ENCODE measurements around the gene HECTD4.

HECTD4 gene

DNA sequence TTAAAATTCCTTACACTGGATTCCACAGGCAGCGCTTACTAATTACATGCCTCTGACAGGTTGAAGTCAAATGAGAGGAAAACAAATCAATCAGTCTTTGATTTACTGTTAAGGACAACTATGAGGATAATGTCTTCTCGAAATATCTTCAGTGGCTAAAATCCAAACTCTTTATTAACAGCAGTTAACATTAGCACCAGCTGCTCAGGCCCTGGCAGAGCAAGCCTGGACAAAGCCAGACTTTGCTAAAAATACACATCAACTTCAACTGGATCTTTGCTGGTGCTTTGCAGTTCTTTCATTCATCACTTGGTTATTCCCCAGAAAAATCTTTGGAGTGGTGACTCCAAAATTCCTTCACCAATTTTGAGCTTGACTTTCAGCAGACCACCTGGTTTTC lies 98.7 kb downstream of the HECTD4 start:
- Histone ChIP-seq H4K20me1 (ENCODE audit: insufficient read depth, low read length, poor library complexity, severe bottlenecking) (no peaks in the 10 kb centered on the region), H3K9me2 (replicated peaks; ENCODE audit: low read depth, low read length) (no peaks in the 10 kb centered on the region), H3K9ac (ENCODE audit: low read depth, low read length, poor library complexity, severe bottlenecking) (no peak overlapping the region), H3K27me3 (ENCODE audit: insufficient read depth, low read length, poor library complexity, severe bottlenecking) (no peaks in the 10 kb centered on the region), H3K36me3 (ENCODE audit: insufficient read depth, low read length) (peaks cover 5% of the 10 kb centered on the region; the same call in 1 of the 2 replicates), H3K9me3 (ENCODE audit: insufficient read depth, low read depth, low read length) (no peaks in the 10 kb centered on the region), H3K79me2 (ENCODE audit: insufficient read depth, low read length) (no peaks in the 10 kb centered on the region), H3K4me3 (ENCODE audit: low read length, poor library complexity, severe bottlenecking) (no peak overlapping the region), H2AFZ (ENCODE audit: low read length) (no peak overlapping the region), H3F3A (ENCODE audit: low read depth) (no peaks in the 10 kb centered on the region), H3K4me2 (ENCODE audit: low read depth, low read length, poor library complexity, severe bottlenecking) (no peak overlapping the region), H3K4me1 (ENCODE audit: insufficient read depth, low read length, poor library complexity, severe bottlenecking) (no peaks in the 10 kb centered on the region)
- TF ChIP-seq, protein P1, sequence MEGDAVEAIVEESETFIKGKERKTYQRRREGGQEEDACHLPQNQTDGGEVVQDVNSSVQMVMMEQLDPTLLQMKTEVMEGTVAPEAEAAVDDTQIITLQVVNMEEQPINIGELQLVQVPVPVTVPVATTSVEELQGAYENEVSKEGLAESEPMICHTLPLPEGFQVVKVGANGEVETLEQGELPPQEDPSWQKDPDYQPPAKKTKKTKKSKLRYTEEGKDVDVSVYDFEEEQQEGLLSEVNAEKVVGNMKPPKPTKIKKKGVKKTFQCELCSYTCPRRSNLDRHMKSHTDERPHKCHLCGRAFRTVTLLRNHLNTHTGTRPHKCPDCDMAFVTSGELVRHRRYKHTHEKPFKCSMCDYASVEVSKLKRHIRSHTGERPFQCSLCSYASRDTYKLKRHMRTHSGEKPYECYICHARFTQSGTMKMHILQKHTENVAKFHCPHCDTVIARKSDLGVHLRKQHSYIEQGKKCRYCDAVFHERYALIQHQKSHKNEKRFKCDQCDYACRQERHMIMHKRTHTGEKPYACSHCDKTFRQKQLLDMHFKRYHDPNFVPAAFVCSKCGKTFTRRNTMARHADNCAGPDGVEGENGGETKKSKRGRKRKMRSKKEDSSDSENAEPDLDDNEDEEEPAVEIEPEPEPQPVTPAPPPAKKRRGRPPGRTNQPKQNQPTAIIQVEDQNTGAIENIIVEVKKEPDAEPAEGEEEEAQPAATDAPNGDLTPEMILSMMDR (conservative IDR thresholded peaks at IDR 0.05; ENCODE audit: low read length) = no peak
- TF ChIP-seq EZH2phosphoT487 (IDR thresholded peaks at IDR 0.05; ENCODE audit: borderline replicate concordance) = no peak

DNA sequence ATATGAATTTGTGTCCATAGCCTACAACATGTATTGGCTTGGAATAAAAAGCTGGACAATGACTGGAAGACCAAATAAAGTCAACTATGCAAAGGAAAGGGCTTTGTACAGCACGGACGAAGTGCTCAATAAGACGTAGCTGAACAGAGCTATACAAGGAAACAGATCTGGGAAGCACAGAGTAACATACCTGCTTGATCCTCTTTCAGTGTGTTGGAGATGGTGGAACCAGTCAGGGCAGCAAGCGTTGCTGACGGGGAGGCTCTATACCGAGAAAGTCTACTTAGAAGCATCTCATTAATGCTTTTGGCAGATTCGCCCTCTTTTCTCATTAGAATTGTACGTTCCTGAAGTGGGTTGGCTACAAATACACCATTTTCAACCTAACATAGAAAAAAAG lies 99.3 kb downstream of the HECTD4 start:
- no peak for TF ChIP-seq EZH2phosphoT487 (IDR thresholded peaks at IDR 0.05; ENCODE audit: borderline replicate concordance)
- TF ChIP-seq, protein P1 (conservative IDR thresholded peaks at IDR 0.05; ENCODE audit: low read length) = no peak

DNA sequence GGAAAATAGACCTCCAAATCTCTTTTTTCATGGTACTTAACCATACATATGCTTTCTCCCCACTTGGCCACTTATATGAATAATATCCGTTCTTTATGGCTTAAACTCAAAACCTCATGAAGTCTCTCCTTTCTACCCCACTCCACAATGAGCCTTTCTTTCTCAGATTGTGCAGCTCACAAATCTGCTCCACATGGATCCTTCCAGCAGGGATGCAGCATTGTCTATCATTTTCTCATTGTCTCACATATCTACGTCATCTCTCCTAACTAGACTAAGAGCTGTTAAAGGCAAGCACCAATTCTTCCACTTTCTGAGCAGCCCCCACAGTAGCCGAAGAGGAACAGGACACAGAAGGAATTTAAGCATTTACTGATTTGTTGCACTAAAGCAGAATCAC lies 106.4 kb downstream of the HECTD4 start:
- Histone ChIP-seq H3K9me2 (replicated peaks; ENCODE audit: low read depth, low read length) (no peaks in the 10 kb centered on the region), H3K4me3 (ENCODE audit: low read length, poor library complexity, severe bottlenecking) (no peak overlapping the region), H3K9me3 (ENCODE audit: insufficient read depth, low read depth, low read length) (no peaks in the 10 kb centered on the region), H2AFZ (ENCODE audit: low read length) (no peak overlapping the region), H3K27me3 (ENCODE audit: insufficient read depth, low read length, poor library complexity, severe bottlenecking) (no peaks in the 10 kb centered on the region), H3K79me2 (ENCODE audit: insufficient read depth, low read length) (no peaks in the 10 kb centered on the region), H3F3A (ENCODE audit: low read depth) (no peaks in the 10 kb centered on the region), H3K4me2 (ENCODE audit: low read depth, low read length, poor library complexity, severe bottlenecking) (no peak overlapping the region), H3K36me3 (ENCODE audit: insufficient read depth, low read length) (peaks cover 50% of the 10 kb centered on the region; the same call in 1 of the 2 replicates), H3K4me1 (ENCODE audit: insufficient read depth, low read length, poor library complexity, severe bottlenecking) (no peaks in the 10 kb centered on the region), H4K20me1 (ENCODE audit: insufficient read depth, low read length, poor library complexity, severe bottlenecking) (no peaks in the 10 kb centered on the region), H3K9ac (ENCODE audit: low read depth, low read length, poor library complexity, severe bottlenecking) (no peak overlapping the region)
- no peak for TF ChIP-seq EZH2phosphoT487 (IDR thresholded peaks at IDR 0.05; ENCODE audit: borderline replicate concordance)
- TF ChIP-seq, protein P1 (conservative IDR thresholded peaks at IDR 0.05; ENCODE audit: low read length) = no peak

More for the DNA sequence above, 99.3 kb downstream of the HECTD4 start:
- no peaks in the 10 kb centered on the region for H3F3A ChIP-seq (ENCODE audit: low read depth)
- H4K20me1 ChIP-seq (ENCODE audit: insufficient read depth, low read length, poor library complexity, severe bottlenecking) = no peaks in the 10 kb centered on the region
- no peak overlapping the region for H2AFZ ChIP-seq (ENCODE audit: low read length)
- no peak overlapping the region for H3K4me3 ChIP-seq (ENCODE audit: low read length, poor library complexity, severe bottlenecking)
- no peaks in the 10 kb centered on the region for H3K4me1 ChIP-seq (ENCODE audit: insufficient read depth, low read length, poor library complexity, severe bottlenecking)
- H3K9me2 ChIP-seq (replicated peaks; ENCODE audit: low read depth, low read length) = no peaks in the 10 kb centered on the region
- peaks cover 8% of the 10 kb centered on the region; the same call in 1 of the 2 replicates for H3K36me3 ChIP-seq (ENCODE audit: insufficient read depth, low read length)
- no peak overlapping the region for H3K4me2 ChIP-seq (ENCODE audit: low read depth, low read length, poor library complexity, severe bottlenecking)
- no peaks in the 10 kb centered on the region for H3K79me2 ChIP-seq (ENCODE audit: insufficient read depth, low read length)
- no peaks in the 10 kb centered on the region for H3K9me3 ChIP-seq (ENCODE audit: insufficient read depth, low read depth, low read length)
- no peaks in the 10 kb centered on the region for H3K27me3 ChIP-seq (ENCODE audit: insufficient read depth, low read length, poor library complexity, severe bottlenecking)
- H3K9ac ChIP-seq (ENCODE audit: low read depth, low read length, poor library complexity, severe bottlenecking) = no peak overlapping the region

Data from Loucy (cell line).